Ascending aorta (tissue), 2 donors: ENCODE measurements around the gene RNF152. TPM values are rescaled to one million over a fixed set of nuclear protein-coding genes. Genes with fewer than 3 reads are reported as not detected.
"Not testable (repeated sequence)": the region's sequence is repeated elsewhere in the genome, so short reads cannot be mapped to it uniquely, and the experiment has no call there.

Experiments
- DNase-seq, 2 donors: peaks; one replicate each; pipeline ENCODE4 v3.0.0-alpha.2; 2019; ENCODE audit warnings: low spot score in 2 of 2
- H3K27ac ChIP-seq, 2 donors: fragments of 200-600 bp; sonication (generic); one replicate each; pipeline ENCODE4 v1.5.1; 2016 to 2017; ENCODE audit warnings: mild to moderate bottlenecking in 1 of 2
- H3K27me3 ChIP-seq: fragments of 200-600 bp; sonication (generic); one replicate; pipeline ENCODE4 v1.5.1; 2017
- H3K36me3 ChIP-seq, 2 donors: fragments of 200-600 bp; sonication (generic); one replicate each; pipeline ENCODE4 v1.5.1; 2016
- H3K4me1 ChIP-seq, 2 donors: fragments of 200-600 bp; sonication (generic); one replicate each; pipeline ENCODE4 v1.5.1; 2016 to 2017; ENCODE audit warnings: mild to moderate bottlenecking in 1 of 2
- H3K4me3 ChIP-seq, 2 donors: fragments of 200-600 bp; sonication (generic); one replicate each; pipeline ENCODE4 v1.5.1; 2016 to 2017; ENCODE audit warnings: mild to moderate bottlenecking in 1 of 2
- H3K9me3 ChIP-seq, 2 donors: fragments of 200-600 bp; sonication (generic); one replicate each; pipeline ENCODE4 v1.5.1; 2016
- CTCF ChIP-seq, 3 experiments: fragments of 200-600 bp in 2 of 3; fragments of 450-650 bp in 1 of 3; sonication (generic) in 2 of 3; IDR thresholded peaks; one replicate each; pipeline ENCODE4 v1.5.1; 2016 to 2019; ENCODE audit warnings: antibody characterized with exemption in 3 of 3, mild to moderate bottlenecking in 1 of 3, moderate library complexity in 1 of 3
- intact Hi-C: fragments of 100-400 bp; cut with DNase I; formaldehyde crosslinking; loops from one replicate; pipeline ENCODE4 v1.15.1; 2023
- total RNA-seq: library from RNA; depleted of rRNA; stranded (reverse); fragments of >200 nt; gene quantifications from one replicate; pipeline ENCODE4 v1.1.0, GENCODE V29; 2016

RNF152 gene
- total RNA-seq, 1 donor from 2014 or later = 9.6 TPM

DNA sequence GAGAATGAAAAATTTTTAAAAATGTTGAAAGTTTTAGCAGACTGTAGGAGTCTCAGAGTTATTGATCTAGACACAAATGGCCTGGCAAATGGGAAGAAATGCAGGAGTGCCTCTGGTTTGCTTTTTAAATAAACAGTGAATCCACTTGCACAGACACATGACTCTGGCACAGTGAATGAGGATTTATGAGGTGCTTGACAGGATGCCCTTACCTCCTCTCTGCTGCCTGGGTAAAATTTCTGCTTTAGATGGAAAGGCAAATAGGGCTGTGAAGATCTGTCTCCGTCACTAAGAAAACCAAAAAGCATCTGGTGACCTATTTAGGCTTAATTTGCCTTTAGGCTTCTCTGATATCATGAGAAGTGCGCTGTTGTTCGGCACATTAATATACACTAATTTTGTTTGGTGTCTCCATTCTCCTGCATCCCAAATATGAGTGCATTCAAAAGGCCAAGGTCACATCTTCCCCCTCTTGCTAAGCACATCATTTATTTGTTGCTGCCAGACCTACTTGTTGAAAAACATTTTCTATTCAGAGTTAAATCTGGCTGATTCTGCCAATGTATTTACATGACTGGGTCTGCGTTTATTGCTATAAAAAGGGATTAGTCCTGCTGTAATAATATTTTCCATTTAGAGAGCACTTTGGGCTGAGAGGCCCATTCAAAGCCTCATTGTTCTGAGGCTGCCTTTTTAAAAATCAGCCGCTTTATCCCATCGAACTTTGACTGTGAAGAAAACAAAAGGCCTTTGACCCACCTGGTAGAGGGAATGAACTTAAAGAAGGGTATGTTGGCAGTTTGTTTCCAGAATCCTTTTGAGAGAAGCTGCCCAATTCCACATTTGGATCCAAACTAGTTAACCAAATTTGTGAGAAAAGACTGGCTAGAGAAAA lies 94.9 kb downstream of the RNF152 start:
- no peak for DNase-seq
- H3K4me3 ChIP-seq = no peak overlapping the region
- no peaks in the 10 kb centered on the region for H3K9me3 ChIP-seq
- no peak for TF ChIP-seq CTCF (IDR thresholded peaks at IDR 0.05)
- H3K4me1 ChIP-seq = no peaks in the 10 kb centered on the region
- H3K27ac ChIP-seq = no peak overlapping the region
- H3K27me3 ChIP-seq = no peaks in the 10 kb centered on the region
- intact Hi-C loops = no loop called here
- H3K36me3 ChIP-seq = no peaks in the 10 kb centered on the region

- DNase-seq = no peak
- TF ChIP-seq CTCF (IDR thresholded peaks at IDR 0.05) = no peak
- H3K4me3 ChIP-seq = no peak overlapping the region
- H3K27ac ChIP-seq = no peak overlapping the region
- intact Hi-C loops = no loop called here
- no peaks in the 10 kb centered on the region for H3K36me3 ChIP-seq
- no peaks in the 10 kb centered on the region for H3K27me3 ChIP-seq
- no peaks in the 10 kb centered on the region for H3K4me1 ChIP-seq
- no peaks in the 10 kb centered on the region for H3K9me3 ChIP-seq
These were observed 101.8 kb downstream of the RNF152 start for GRCh38 chr18:61791031-61791430.

DNA sequence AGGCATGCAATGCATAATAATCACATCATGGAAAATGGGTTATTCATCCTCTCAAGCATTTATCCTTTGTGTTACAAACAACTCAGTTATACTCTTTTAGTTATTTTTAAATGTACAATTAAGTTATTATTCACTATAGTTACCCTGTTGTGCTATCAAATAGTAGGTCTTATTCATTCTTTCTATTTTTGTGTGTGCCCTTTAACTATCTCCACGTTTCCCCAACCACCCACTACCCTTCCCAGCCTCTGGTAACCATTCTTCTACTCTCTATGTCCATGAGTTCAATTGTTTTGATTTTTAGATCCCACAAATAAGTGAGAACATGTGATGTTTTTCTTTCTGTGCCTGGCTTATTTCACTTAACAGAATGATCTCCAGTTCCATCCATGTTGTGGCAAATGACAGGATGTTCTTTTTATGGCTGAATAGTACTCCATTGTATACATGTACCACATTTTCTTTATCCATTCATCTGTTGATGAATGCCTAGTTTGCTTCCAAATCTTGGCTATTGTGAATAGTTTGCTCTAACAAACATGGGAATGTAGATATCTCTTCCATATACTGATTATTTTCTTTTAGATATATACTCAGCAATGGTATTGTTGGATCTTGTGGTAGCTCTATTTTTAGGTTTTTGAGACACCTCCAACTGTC lies 105.7 kb downstream of the RNF152 start:
- H3K4me1 ChIP-seq, H3K27me3 ChIP-seq, H3K9me3 ChIP-seq, H3K4me3 ChIP-seq, intact Hi-C loops, H3K36me3 ChIP-seq, DNase-seq, H3K27ac ChIP-seq: not testable (repeated sequence)

GRCh38 chr18:61785588-61785987 lies 107.2 kb downstream of the RNF152 start:
- no peaks in the 10 kb centered on the region for H3K36me3 ChIP-seq
- no peaks in the 10 kb centered on the region for H3K4me1 ChIP-seq
- H3K9me3 ChIP-seq = no peaks in the 10 kb centered on the region
- H3K27ac ChIP-seq = no peak overlapping the region
- DNase-seq = no peak
- H3K4me3 ChIP-seq = no peak overlapping the region
- TF ChIP-seq CTCF (IDR thresholded peaks at IDR 0.05) = no peak
- H3K27me3 ChIP-seq = no peaks in the 10 kb centered on the region
- intact Hi-C loops = no loop called here

- no peak for DNase-seq
- H3K27me3 ChIP-seq = no peaks in the 10 kb centered on the region
- no peaks in the 10 kb centered on the region for H3K4me1 ChIP-seq
- intact Hi-C loops = no loop called here
- H3K36me3 ChIP-seq = no peaks in the 10 kb centered on the region
- H3K9me3 ChIP-seq = no peaks in the 10 kb centered on the region
- TF ChIP-seq CTCF (IDR thresholded peaks at IDR 0.05) = no peak
- H3K4me3 ChIP-seq = no peak overlapping the region
- no peak overlapping the region for H3K27ac ChIP-seq
These were observed 108.0 kb downstream of the RNF152 start for GRCh38 chr18:61784834-61785233.

DNA sequence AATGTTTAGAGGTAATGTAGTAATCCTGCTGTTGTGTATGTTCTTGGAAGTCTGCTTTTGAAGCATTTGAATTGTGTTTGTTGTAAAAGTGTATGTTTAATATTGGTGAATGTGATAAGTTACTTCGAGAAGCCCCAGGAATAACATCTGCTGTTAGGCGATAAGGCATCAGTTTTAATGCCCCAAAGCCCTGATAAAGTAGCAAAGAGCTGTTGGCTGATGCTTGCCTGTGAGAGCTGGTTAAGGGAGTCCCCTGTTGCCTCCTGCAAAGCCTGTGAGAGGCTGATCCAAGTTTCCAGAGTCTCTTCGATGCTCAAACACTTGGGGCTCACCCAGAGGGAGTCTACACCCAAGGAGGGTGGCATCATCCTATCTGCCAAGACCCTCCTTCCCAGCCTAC lies 110.3 kb downstream of the RNF152 start:
- no peak for DNase-seq
- Histone ChIP-seq H3K27ac (no peak overlapping the region), H3K27me3 (no peaks in the 10 kb centered on the region), H3K4me1 (no peaks in the 10 kb centered on the region), H3K9me3 (peaks cover 0 to under 1% of the 10 kb centered on the region in 2 donors), H3K36me3 (no peaks in the 10 kb centered on the region), H3K4me3 (no peak overlapping the region)
- intact Hi-C loops = no loop called here
- no peak for TF ChIP-seq CTCF (IDR thresholded peaks at IDR 0.05)

GRCh38 chr18:61776201-61776600 lies 116.6 kb downstream of the RNF152 start:
- intact Hi-C loops, H3K27me3 ChIP-seq, H3K36me3 ChIP-seq, H3K4me3 ChIP-seq, H3K27ac ChIP-seq, DNase-seq, H3K4me1 ChIP-seq: not testable (repeated sequence)
- peaks cover 0 to 14% of the 10 kb centered on the region in 2 donors for H3K9me3 ChIP-seq
